Stomach (tissue), 4 donors: Measurements from ENCODE around the gene SIGLEC12.

Source experiments
- EP300 ChIP-seq: sonication (generic); formaldehyde crosslinking; IDR thresholded peaks from one replicate; pipeline ENCODE4 v1.6.1; 2017; ENCODE audit warnings: antibody characterized with exemption
- POLR2A ChIP-seq, 4 donors: fragments of 450-650 bp; IDR thresholded peaks; one replicate each; pipeline ENCODE4 v1.6.1; 2016; ENCODE audit warnings: antibody characterized with exemption in 4 of 4, control low read depth in 2 of 4, mild to moderate bottlenecking in 1 of 4, moderate library complexity in 1 of 4
- TF ChIP-seq, protein P1 (sequence below), 7 experiments: fragments of 450-650 bp in 4 of 7; fragments of 200-600 bp in 3 of 7; sonication (generic) in 3 of 7; IDR thresholded peaks; one replicate each; pipeline ENCODE4 v1.5.1; 2016 to 2019; ENCODE audit warnings: antibody characterized with exemption in 7 of 7, control low read depth in 2 of 7, mild to moderate bottlenecking in 1 of 7

- TF ChIP-seq, protein P1, sequence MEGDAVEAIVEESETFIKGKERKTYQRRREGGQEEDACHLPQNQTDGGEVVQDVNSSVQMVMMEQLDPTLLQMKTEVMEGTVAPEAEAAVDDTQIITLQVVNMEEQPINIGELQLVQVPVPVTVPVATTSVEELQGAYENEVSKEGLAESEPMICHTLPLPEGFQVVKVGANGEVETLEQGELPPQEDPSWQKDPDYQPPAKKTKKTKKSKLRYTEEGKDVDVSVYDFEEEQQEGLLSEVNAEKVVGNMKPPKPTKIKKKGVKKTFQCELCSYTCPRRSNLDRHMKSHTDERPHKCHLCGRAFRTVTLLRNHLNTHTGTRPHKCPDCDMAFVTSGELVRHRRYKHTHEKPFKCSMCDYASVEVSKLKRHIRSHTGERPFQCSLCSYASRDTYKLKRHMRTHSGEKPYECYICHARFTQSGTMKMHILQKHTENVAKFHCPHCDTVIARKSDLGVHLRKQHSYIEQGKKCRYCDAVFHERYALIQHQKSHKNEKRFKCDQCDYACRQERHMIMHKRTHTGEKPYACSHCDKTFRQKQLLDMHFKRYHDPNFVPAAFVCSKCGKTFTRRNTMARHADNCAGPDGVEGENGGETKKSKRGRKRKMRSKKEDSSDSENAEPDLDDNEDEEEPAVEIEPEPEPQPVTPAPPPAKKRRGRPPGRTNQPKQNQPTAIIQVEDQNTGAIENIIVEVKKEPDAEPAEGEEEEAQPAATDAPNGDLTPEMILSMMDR (IDR thresholded peaks at IDR 0.05): no peak
- no peak for TF ChIP-seq POLR2A (IDR thresholded peaks at IDR 0.05)
- no peak for TF ChIP-seq EP300
Measured at GRCh38 chr19:51476164-51476563, 25.4 kb downstream of the SIGLEC12 start.
